Hepatic stellate cell (primary cell): Measurements from ENCODE around the gene SETBP1.

Experiments used
- DNase-seq: peaks from one replicate; pipeline ENCODE4 v3.0.0; 2011; ENCODE audit warnings: low spot score

SETBP1 gene

GRCh38 chr18:44871771-44872170 lies 191.1 kb downstream of the SETBP1 start:
- no peak for DNase-seq

DNA sequence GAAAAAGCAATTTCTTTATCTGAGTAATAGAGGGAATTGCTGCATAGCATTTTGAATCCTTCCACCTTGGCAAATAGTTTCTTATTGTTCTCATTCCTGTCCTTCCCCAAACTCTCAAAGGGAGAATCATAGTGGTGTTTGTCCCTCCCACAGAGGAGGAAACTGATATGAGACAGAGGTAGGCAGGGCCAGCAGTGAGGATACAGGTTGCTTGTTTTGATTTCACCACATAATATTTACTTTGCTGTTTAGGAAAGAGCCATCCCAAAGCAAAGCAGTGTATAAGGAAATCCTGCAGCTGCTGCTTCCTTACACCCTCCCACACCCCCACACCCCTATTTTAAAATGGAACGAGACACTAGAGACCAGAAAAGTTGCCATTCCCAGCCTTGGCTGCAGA lies 195.3 kb downstream of the SETBP1 start:
- no peak for DNase-seq

- no peak for DNase-seq
Measured at GRCh38 chr18:44876755-44877154, 196.1 kb downstream of the SETBP1 start.

GRCh38 chr18:44878335-44878734 lies 197.6 kb downstream of the SETBP1 start:
- no peak for DNase-seq

DNA sequence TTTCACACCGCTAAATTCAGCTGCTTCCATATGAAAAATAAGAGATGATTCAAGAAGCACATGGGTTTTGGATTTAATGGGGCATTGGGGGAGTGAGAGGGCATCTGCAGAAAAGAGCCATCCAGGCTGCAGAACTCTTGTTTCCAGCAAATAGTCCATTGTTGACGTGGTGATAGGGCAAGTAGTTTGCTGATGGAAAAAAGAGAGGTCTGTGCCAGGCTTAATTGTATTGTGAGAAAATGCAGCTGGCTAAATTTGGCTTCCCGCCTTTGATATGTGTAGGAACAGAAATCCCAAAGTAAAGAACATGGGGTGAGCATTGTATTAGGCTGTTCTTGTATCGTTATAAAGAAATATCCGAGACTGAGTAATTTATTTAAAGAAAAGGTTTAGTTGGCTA lies 199.5 kb downstream of the SETBP1 start:
- no peak for DNase-seq

GRCh38 chr18:44881461-44882162 lies 200.9 kb downstream of the SETBP1 start:
- no peak for DNase-seq

GRCh38 chr18:44882163-44882868 lies 201.6 kb downstream of the SETBP1 start:
- no peak for DNase-seq

DNA sequence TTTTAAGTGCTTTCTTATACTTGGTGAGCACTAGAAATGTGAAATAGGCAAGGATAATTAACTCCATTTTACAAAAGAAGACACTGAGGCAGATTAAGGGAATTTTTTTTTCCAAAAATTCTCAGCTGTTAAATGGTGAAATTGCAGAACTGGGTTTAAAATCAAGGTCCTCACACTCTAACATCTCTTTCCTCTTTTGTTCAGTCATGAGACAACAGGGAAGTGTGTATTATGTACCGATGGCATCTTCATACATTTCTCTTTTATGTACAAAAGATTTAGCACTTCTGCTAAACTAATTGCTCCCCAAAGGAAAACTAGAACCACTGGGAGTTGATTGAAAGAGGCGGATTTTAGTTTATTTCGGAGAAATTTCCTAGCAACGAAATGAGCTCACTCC lies 203.0 kb downstream of the SETBP1 start:
- no peak for DNase-seq

DNA sequence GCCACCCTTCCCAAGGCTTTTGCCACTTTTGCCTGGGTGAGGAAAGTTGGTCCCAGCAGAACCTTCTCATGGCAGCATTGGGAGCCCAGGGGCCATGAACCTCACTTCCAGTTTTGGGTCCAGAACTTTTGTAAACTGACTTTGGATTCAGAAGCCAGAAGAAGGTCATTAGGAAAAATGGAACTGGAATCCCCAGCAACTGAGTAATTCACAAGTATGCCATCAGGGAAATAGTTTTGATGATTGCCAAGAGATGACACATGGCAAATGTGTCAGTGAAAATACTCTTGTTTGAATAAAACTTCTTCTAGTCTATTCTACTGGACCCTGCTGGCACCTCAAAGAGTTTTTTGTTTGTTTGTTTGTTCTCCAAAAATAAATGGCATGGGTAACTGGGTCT lies 203.7 kb downstream of the SETBP1 start:
- DNase-seq, result no peak

DNA sequence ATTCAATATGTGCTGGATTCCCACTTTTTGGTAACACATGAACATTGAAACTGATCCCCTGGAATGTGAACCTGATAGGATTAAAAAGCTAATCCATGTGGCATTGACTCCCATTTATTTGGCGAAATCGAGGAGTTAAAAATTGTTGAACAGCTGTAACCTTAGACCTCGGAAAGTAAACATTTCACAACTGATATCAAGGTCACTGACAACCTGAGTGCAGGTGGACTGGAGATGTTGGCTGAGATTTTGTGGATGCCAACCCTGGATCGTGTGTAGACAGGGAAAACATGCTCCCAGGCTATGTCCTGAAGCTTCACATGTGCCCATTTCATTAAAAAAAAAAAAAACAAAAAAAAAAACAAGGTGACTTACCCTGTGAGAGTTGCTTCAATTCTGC lies 204.8 kb downstream of the SETBP1 start:
- DNase-seq, result no peak

DNA sequence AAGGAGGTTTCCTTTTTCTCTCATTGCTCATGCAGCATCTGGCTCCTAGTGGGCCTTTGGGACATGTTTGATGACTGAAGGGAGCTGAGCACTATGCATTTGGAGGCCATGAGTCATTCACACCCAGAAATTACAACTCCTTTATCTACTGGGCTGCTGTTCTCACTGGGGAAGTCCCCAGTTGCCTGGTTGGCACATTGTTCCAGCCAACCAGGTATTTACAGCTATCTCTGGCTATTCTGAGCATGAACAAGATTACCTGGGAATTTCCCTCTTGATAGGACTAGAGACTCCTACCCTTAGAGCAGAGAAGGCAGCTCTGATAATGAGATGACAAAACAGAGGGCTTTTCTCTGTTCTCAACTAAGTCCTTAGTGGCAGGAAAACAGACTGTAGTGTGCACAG lies 206.5 kb downstream of the SETBP1 start:
- no peak for DNase-seq

GRCh38 chr18:44889111-44889510 lies 208.4 kb downstream of the SETBP1 start:
- DNase-seq, result no peak

- no peak for DNase-seq
Measured at GRCh38 chr18:44893045-44893706, 212.5 kb downstream of the SETBP1 start.

GRCh38 chr18:44893966-44894365 lies 213.3 kb downstream of the SETBP1 start:
- DNase-seq, result no peak

DNA sequence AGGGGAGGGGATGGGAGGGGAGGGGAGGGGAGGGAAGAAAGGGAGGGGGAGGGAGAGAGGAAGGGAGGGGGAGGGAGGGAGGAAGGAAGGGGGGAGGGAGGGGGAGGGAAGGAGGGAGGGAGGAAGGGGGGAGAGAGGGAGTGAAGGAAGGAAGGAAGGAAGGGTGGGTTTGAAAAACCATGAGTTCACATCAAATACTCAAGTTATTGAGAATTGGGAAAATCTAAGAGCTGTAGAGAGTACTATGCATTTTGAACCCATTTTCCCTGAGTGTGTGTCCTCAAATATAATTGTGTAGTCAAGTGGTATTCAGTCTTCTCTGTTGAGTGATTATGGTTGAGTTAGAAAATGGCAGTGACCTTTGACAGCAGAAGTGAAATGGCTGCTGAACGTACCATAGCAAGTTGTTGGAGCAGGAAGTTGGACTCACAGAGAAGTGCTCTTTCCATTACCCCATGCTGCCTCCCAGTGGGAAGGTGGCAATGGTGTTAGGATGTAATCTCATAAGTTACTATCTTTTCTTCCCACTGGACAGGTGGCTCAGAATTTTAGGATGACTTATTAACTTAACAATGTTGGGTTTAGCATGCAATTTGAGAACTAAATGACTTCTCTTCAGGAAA lies 214.6 kb downstream of the SETBP1 start:
- DNase-seq, result peak; percentile 22

DNA sequence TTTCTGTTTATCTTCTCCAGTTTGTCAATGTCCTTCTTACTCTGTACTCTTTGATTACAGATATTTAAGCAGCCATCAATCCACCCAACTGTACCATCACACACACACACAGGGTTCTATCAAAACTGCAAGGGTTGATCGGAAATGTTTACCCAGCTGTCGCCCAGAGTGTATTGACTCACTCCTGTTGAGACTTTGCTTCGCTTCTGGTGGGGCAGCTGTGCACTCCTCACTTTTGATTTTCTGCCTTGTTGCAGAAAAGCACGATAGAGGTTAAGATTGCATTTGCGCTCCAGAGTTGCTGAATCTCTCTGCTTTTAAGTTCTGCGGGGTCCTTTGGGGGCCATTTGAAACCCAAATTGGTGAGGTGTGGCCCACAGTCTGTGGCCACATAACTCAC lies 216.2 kb downstream of the SETBP1 start:
- DNase-seq, result no peak

DNA sequence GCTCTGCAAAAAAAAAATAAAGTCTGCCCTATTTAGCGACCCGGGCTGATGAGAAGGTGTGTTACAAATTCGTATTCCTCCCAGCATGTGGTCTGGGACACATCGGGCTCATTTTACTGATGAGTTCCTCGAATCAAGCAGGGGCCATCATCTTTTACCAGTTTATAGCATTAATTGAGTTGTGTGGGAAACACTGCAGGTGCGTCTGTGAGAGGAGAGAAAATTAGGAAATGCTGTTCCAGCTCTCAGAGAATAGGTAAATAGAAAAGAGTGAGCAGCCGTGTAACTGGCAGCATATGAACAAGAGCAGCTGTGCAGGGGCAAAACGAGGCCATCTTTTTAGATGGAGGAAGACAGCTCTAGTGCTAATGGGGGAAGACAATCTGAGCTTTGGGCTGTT lies 216.7 kb downstream of the SETBP1 start:
- no peak for DNase-seq

DNA sequence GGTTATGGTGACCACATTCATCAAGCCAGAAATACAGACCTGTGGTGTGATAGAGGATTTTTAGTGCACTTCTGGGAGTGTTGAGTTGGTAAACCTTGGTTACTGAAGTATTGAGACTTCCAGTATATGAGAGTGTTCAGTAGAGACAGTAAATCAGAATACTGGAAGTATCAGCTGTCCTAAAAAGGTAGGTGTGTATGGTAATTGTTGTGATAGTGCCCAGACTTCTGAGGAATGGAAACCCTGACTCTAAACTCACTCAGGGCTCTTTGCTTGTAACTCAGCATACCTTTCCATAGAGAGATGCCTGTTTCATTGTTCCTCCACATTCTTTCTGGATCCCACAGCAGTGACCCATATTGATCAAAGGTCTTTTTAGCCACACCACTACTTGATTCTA lies 217.1 kb downstream of the SETBP1 start:
- DNase-seq, result no peak

GRCh38 chr18:44898498-44898897 lies 217.8 kb downstream of the SETBP1 start:
- DNase-seq, result no peak

DNA sequence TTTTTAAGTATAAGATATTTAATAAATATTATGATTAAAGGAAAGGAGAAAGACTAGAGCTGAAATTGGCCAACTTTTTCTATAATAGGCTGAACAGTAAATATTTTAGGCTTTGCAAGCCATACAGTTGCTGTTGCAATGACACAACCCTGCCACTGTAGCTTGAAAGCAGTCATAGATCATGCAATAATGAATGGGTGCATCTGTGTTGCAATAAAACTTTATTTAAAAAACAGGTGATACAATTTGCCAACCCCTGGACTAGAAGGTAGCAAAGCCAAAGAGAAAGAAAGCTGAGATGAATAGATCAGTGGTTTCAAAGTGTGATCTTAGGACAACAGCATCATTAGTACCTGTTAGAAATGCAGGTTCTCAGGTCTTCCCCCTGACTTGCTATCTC lies 219.1 kb downstream of the SETBP1 start:
- no peak for DNase-seq

- DNase-seq, result no peak
Measured at GRCh38 chr18:44900627-44901026, 219.9 kb downstream of the SETBP1 start.

DNA sequence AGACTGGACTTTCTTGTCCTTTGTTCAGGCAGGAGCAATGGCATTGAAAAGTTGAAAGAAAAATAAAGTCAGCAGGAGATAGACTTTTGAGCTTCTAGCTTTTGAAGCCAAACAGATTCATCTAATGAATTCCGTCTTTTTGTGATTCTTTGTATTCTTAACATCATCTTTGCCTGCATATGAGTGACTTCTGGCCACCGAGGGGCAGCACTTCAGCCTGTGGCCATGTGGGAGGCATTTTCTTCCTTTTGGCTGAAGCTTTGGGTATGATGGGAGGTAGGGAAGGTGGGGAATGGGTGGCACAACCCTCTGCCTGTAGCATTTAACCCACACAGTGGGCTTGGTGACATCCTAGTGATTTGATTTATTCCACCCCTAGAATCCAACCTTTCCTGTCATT lies 220.6 kb downstream of the SETBP1 start:
- DNase-seq, result no peak

DNA sequence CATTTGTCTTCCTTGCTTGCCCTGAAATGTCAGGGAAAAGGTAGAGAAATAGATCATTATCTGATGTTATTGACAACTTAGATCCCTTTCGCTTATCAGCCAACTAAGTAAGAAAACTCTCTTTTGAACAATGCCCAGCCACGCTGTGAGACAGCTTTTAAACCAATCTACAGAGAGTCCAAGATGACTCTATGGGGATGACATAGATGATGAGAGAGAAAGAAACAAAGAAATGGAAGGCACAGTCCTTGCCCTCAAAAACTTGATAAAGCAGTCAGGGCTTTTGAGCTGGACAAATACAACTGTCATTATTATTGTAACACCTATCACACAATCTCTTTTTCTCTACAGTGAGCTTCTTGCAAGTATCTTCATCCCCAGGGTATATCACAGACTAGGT lies 222.6 kb downstream of the SETBP1 start:
- no peak for DNase-seq
